Measurements from ENCODE around the gene ACACB.

Gene ACACB

GRCh38 chr12:109295764-109296425 lies 179.5 kb downstream of the ACACB start:
- DNase-seq (ENCODE audit: low read depth in 3 of 3, low spot score in 1 of 3): no peak

DNA sequence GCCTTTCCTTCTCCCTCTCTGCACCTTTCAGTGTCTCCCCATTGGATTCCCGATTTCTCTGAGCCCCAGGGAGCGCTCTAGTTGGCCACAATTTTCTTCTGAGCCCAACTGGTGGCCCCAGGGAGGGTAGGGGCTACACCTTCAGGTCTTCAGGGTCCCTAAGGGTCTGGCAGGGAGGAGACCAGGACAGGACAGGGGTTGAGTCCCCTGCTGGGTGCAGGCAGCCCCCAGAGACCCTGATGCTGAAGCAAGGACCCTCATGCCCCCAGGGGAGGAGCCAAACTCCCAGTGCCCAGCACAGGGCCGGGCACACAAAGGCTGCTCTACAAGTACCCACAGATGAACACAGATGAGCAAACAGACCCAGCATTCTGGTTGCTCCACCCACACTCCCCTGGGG lies 180.0 kb downstream of the ACACB start:
- no peak for DNase-seq (ENCODE audit: low read depth in 3 of 3, low spot score in 1 of 3)

DNA sequence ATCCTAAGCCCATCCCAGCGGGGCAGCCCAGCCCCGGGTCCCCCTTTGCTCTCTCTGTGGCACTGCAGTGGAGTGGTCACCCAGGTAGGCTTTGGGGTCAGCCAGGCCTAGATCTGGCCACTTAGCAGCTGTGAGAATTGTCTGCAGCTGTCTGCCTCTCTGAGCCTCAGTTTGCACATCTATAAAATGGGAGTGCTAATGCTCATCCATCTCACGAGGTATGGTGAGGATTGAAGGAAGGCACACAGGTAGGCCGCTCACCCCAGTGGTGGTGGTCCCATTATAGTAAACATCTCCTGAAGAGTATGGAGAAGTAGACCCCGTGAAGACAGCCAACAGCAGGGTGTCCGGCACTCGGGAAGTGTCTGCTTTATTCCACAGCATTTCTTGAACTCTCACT lies 183.5 kb downstream of the ACACB start:
- DNase-seq (ENCODE audit: low read depth in 3 of 3, low spot score in 1 of 3): no peak

GRCh38 chr12:109301643-109302168 lies 185.3 kb downstream of the ACACB start:
- no peak for DNase-seq (ENCODE audit: low read depth in 3 of 3, low spot score in 1 of 3)

DNA sequence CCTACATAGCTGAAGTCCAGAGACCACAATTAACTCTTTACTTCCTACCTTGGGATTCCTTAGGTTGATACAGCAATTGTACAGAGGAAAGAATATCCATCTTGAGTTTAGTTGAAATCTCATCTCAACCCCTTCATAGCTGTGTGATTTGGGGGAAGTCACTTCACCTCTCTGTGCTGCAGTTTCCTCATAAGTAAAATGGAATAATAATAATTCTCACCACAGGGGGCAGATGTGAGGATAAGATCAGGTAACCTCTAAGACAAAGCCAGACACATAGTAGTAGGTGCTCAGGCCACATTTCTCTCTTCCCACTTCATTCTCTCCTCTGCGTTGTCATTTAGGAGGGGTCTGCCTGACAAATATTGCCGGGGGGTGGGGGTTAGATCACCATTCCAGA lies 186.0 kb downstream of the ACACB start:
- DNase-seq (ENCODE audit: low read depth in 3 of 3, low spot score in 1 of 3): no peak

DNA sequence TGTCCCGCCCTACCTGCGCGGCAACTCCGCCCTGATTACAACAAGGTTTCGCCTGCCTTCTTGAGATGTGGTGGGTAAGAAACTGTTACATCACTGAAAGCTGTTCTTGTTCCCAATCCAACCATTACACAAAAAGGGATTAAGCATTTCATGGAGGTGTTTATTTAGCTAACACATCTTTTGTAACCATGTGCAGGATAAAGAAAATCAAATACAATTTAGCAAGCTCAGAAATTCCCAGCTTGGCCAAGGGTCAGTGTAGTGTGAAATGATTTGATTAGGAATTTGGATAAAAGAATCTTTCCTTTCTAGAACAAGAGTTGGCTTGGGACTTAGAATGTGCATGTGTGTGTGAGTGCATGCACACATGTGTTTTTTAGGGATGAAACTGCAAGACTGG lies 186.4 kb downstream of the ACACB start:
- no peak for DNase-seq (ENCODE audit: low read depth in 3 of 3, low spot score in 1 of 3)

GRCh38 chr12:109304485-109304884 lies 188.1 kb downstream of the ACACB start:
- no peak for DNase-seq (ENCODE audit: low read depth in 3 of 3, low spot score in 1 of 3)

GRCh38 chr12:109305547-109305946 lies 189.2 kb downstream of the ACACB start:
- no peak for DNase-seq (ENCODE audit: low read depth in 3 of 3, low spot score in 1 of 3)

- DNase-seq (ENCODE audit: low read depth in 3 of 3, low spot score in 1 of 3): no peak
These were observed 190.7 kb downstream of the ACACB start for GRCh38 chr12:109307051-109307450.

- no peak for DNase-seq (ENCODE audit: low read depth in 3 of 3, low spot score in 1 of 3)
These were observed 192.4 kb downstream of the ACACB start, which contains the start of gene FOXN4 for GRCh38 chr12:109308534-109309380. TSS of gene FOXN4 (minus strand) at chr12:109309284. CDS start at chr12:109308321, 963 bp downstream.

- no peak for DNase-seq (ENCODE audit: low read depth in 3 of 3, low spot score in 1 of 3)
These were observed 193.2 kb downstream of the ACACB start for GRCh38 chr12:109309381-109310246.

GRCh38 chr12:109310247-109311125 lies 194.1 kb downstream of the ACACB start:
- no peak for DNase-seq (ENCODE audit: low read depth in 3 of 3, low spot score in 1 of 3)
